Epithelial cell of esophagus (primary cell): ENCODE data around the gene APEX1.

Experiments
- DNase-seq: peaks from one replicate; pipeline ENCODE4 v3.0.0; 2010; ENCODE audit warnings: low read depth
- H3K4me3 ChIP-seq: 2 replicates; pipeline ENCODE4 v1.5.1; 2011; ENCODE audit warnings: mild to moderate bottlenecking, low read length, control low read depth
- CTCF ChIP-seq: IDR thresholded peaks from 2 replicates; pipeline ENCODE4 v1.5.1; 2011; ENCODE audit warnings: low read depth, mild to moderate bottlenecking, low read length, control low read depth, inconsistent platforms; ENCODE audit not compliant: insufficient read depth; ENCODE audit errors: missing control alignments

Gene APEX1

GRCh38 chr14:20427231-20428009 lies 27.6 kb upstream of the APEX1 start:
- peak; percentile 71 for DNase-seq
- no peak overlapping the region for H3K4me3 ChIP-seq
- no peak for TF ChIP-seq CTCF

GRCh38 chr14:20428010-20428365 lies 27.0 kb upstream of the APEX1 start:
- DNase-seq = no peak
- no peak overlapping the region for H3K4me3 ChIP-seq
- TF ChIP-seq CTCF = no peak

GRCh38 chr14:20428802-20429201 lies 26.2 kb upstream of the APEX1 start:
- TF ChIP-seq CTCF = no peak
- no peak for DNase-seq

GRCh38 chr14:20429801-20430669 lies 25.0 kb upstream of the APEX1 start:
- no peak overlapping the region for H3K4me3 ChIP-seq
- no peak for DNase-seq
- TF ChIP-seq CTCF = no peak

More at GRCh38 chr14:20428802-20429201, 26.2 kb upstream of the APEX1 start:
- H3K4me3 ChIP-seq = no peak overlapping the region

GRCh38 chr14:20434701-20435581 lies 20.1 kb upstream of the APEX1 start:
- no peak for TF ChIP-seq CTCF
- no peak for DNase-seq
- no peak overlapping the region for H3K4me3 ChIP-seq

- DNase-seq = no peak
- no peak for TF ChIP-seq CTCF
- H3K4me3 ChIP-seq = no peak within 1 kb of the TSS
These were observed 19.3 kb upstream of the APEX1 start, which contains the start of gene KLHL33 for GRCh38 chr14:20435582-20436362. TSS of gene KLHL33 (minus strand) at chr14:20436166. CDS start at chr14:20435811, 355 bp downstream.
